ENCODE data around the gene WNT1.

DNA sequence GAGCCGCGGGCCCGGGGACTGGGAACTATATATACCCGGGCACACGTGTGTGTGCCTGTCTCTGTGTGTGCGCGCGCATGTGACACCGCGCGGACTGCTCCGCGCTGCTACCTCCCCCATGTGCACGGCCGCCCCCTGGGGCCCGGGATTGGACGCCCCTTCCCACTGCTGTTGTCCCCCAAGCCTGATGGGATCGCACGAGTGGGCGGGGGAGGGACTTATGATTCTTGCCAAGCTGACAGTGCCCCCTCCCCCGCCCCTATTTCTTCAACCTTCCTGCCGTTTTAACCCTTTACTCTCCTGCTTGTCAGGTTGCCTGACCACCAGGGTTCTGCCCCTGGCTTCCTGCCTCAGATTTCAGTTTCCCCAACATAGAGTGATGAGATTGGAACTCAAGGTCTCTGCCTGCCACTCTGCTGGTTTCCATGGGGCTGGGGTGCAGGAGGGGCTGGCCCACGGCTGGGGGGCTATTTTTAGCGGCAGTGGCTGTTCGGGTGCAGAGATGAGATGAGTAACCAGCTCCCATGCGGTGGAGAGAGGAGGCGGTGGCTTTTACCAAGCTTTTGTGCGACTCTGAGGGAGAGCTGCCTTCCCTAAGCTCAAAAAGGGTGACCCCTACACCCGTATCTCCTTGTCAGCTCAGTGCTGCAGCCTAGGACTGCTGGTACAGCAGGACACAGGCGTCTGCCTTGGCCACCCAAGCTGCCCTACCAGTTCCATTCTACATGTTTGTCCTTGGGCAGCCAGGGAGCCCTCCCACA is 21.4 kb downstream of the WNT1 start, which contains the start of gene DDN:
- TF ChIP-seq, protein P1, sequence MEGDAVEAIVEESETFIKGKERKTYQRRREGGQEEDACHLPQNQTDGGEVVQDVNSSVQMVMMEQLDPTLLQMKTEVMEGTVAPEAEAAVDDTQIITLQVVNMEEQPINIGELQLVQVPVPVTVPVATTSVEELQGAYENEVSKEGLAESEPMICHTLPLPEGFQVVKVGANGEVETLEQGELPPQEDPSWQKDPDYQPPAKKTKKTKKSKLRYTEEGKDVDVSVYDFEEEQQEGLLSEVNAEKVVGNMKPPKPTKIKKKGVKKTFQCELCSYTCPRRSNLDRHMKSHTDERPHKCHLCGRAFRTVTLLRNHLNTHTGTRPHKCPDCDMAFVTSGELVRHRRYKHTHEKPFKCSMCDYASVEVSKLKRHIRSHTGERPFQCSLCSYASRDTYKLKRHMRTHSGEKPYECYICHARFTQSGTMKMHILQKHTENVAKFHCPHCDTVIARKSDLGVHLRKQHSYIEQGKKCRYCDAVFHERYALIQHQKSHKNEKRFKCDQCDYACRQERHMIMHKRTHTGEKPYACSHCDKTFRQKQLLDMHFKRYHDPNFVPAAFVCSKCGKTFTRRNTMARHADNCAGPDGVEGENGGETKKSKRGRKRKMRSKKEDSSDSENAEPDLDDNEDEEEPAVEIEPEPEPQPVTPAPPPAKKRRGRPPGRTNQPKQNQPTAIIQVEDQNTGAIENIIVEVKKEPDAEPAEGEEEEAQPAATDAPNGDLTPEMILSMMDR (IDR thresholded peaks at IDR 0.05 in 2 of 3, conservative IDR thresholded peaks at IDR 0.05 in 1 of 3; ENCODE audit: control insufficient read depth in 2 of 3, extremely low read depth in 1 of 3, insufficient read depth in 1 of 3, low read depth in 3 of 3, low read length in 3 of 3): no peak
- TF ChIP-seq ZZZ3 (IDR thresholded peaks at IDR 0.05; ENCODE audit: control insufficient read depth, insufficient read length, low read depth) (no peak), IKZF2 (IDR thresholded peaks at IDR 0.05) (no peak), CEBPB (IDR thresholded peaks at IDR 0.05; ENCODE audit: borderline replicate concordance in 1 of 2, low read depth in 2 of 2, low read length in 2 of 2) (no peak), POLR2A (IDR thresholded peaks at IDR 0.05; ENCODE audit: low read depth, low read length) (0 out of 2 replicates have a peak, but pooled peaks have one; percentile 64), SUPT20H (IDR thresholded peaks at IDR 0.05; ENCODE audit: borderline replicate concordance, control insufficient read depth, low read depth, low read length) (no peak), POLR2AphosphoS5 (IDR thresholded peaks at IDR 0.05; ENCODE audit: low read length) (no peak), BHLHE40 (IDR thresholded peaks at IDR 0.05; ENCODE audit: borderline replicate concordance in 1 of 2, low read depth in 2 of 2, low read length in 1 of 2) (peak; percentile 40 to 46; a peak in 2 of 4 replicates), SIN3A (IDR thresholded peaks at IDR 0.05; ENCODE audit: low read depth, low read length) (peak; percentile 74), HCFC1 (IDR thresholded peaks at IDR 0.05; ENCODE audit: low read length) (no peak), CHD2 (IDR thresholded peaks at IDR 0.05; ENCODE audit: borderline replicate concordance, low read depth, low read length) (no peak), POLR2AphosphoS2 (IDR thresholded peaks at IDR 0.05; ENCODE audit: low read depth, low read length) (0 out of 2 replicates have a peak, but pooled peaks have one; percentile 26)
- TF ChIP-seq, protein P2, sequence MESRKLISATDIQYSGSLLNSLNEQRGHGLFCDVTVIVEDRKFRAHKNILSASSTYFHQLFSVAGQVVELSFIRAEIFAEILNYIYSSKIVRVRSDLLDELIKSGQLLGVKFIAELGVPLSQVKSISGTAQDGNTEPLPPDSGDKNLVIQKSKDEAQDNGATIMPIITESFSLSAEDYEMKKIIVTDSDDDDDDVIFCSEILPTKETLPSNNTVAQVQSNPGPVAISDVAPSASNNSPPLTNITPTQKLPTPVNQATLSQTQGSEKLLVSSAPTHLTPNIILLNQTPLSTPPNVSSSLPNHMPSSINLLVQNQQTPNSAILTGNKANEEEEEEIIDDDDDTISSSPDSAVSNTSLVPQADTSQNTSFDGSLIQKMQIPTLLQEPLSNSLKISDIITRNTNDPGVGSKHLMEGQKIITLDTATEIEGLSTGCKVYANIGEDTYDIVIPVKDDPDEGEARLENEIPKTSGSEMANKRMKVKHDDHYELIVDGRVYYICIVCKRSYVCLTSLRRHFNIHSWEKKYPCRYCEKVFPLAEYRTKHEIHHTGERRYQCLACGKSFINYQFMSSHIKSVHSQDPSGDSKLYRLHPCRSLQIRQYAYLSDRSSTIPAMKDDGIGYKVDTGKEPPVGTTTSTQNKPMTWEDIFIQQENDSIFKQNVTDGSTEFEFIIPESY (IDR thresholded peaks at IDR 0.05): no peak
- TF ChIP-seq, protein P3, sequence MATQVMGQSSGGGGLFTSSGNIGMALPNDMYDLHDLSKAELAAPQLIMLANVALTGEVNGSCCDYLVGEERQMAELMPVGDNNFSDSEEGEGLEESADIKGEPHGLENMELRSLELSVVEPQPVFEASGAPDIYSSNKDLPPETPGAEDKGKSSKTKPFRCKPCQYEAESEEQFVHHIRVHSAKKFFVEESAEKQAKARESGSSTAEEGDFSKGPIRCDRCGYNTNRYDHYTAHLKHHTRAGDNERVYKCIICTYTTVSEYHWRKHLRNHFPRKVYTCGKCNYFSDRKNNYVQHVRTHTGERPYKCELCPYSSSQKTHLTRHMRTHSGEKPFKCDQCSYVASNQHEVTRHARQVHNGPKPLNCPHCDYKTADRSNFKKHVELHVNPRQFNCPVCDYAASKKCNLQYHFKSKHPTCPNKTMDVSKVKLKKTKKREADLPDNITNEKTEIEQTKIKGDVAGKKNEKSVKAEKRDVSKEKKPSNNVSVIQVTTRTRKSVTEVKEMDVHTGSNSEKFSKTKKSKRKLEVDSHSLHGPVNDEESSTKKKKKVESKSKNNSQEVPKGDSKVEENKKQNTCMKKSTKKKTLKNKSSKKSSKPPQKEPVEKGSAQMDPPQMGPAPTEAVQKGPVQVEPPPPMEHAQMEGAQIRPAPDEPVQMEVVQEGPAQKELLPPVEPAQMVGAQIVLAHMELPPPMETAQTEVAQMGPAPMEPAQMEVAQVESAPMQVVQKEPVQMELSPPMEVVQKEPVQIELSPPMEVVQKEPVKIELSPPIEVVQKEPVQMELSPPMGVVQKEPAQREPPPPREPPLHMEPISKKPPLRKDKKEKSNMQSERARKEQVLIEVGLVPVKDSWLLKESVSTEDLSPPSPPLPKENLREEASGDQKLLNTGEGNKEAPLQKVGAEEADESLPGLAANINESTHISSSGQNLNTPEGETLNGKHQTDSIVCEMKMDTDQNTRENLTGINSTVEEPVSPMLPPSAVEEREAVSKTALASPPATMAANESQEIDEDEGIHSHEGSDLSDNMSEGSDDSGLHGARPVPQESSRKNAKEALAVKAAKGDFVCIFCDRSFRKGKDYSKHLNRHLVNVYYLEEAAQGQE (IDR thresholded peaks at IDR 0.05; ENCODE audit: low read depth, low read length): no peak

Measured in GM12878 (cell line).